ENCODE data around the gene LYPD8.

DNA sequence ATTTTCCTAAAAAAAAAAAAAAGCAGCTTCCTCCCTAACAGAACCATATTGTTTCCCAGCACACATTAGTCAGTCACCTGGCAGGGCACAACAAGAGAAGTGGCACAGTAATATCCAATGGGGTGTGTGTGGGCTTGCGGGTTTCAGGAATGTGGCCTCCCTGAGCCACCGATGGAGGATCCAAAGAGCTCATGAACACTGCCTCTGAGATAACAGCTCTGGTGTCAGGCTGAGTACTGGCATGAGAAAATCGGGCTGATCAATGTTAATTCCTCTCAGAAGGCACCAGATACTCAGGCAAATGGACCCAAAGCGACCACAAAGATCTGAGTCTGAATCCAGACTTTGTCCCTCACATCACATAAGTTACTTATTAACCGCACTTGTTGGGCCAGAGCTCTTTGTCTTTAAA, 2.2 kb upstream of the LYPD8 start:
- no peak for TF ChIP-seq CTCF (IDR thresholded peaks at IDR 0.05)
- no peak for TF ChIP-seq EP300 (IDR thresholded peaks at IDR 0.05; ENCODE audit: low read depth)

Measured in transverse colon (tissue), 3 donors.